AG10803 (cell line): ENCODE results near the gene DDX24.
"Not testable (repeated sequence)": the region's sequence is repeated elsewhere in the genome, so short reads cannot be mapped to it uniquely, and the experiment has no call there.

ENCODE experiments used
- DNase-seq: peaks from one replicate; pipeline ENCODE4 v3.0.0; 2010; ENCODE audit warnings: low read depth
- H3K4me3 ChIP-seq: 2 replicates; pipeline ENCODE4 v1.5.1; 2011; ENCODE audit warnings: mild to moderate bottlenecking, low read length, control low read depth
- CTCF ChIP-seq: conservative IDR thresholded peaks from 2 replicates; pipeline ENCODE4 v1.5.1; 2011; ENCODE audit warnings: mild to moderate bottlenecking, low read length, control low read depth, inconsistent platforms

DDX24 gene

GRCh38 chr14:94079891-94080620, 946 bp downstream of the DDX24 start:
- no peak for TF ChIP-seq CTCF
- H3K4me3 ChIP-seq: peak overlapping the region; percentile 90
- peak; percentile 47 for DNase-seq

GRCh38 chr14:94077823-94078222, 3.2 kb downstream of the DDX24 start:
- TF ChIP-seq CTCF: no peak
- H3K4me3 ChIP-seq: no peak overlapping the region
- DNase-seq: no peak

- TF ChIP-seq CTCF: no peak
- H3K4me3 ChIP-seq: no peak overlapping the region
- DNase-seq: no peak
These were observed 3.7 kb downstream of the DDX24 start for GRCh38 chr14:94077111-94077821.

- DNase-seq: no peak
- no peak for TF ChIP-seq CTCF
- H3K4me3 ChIP-seq: no peak overlapping the region
These were observed 6.0 kb downstream of the DDX24 start for GRCh38 chr14:94075008-94075407.

GRCh38 chr14:94074534-94074933, 6.5 kb downstream of the DDX24 start:
- DNase-seq: no peak
- no peak overlapping the region for H3K4me3 ChIP-seq
- TF ChIP-seq CTCF: no peak

- DNase-seq, H3K4me3 ChIP-seq: not testable (repeated sequence)
These were observed 8.9 kb downstream of the DDX24 start for GRCh38 chr14:94072076-94072475.

- no peak for TF ChIP-seq CTCF
- no peak for DNase-seq
These were observed 14.8 kb downstream of the DDX24 start for GRCh38 chr14:94066089-94066676.

More at GRCh38 chr14:94066089-94066676, 14.8 kb downstream of the DDX24 start:
- no peak overlapping the region for H3K4me3 ChIP-seq
